8988T (cell line): ENCODE measurements around the gene CCR5AS.

Experiments used
- DNase-seq: peaks from one replicate; pipeline ENCODE4 v3.0.0; 2011

Gene CCR5AS

DNA sequence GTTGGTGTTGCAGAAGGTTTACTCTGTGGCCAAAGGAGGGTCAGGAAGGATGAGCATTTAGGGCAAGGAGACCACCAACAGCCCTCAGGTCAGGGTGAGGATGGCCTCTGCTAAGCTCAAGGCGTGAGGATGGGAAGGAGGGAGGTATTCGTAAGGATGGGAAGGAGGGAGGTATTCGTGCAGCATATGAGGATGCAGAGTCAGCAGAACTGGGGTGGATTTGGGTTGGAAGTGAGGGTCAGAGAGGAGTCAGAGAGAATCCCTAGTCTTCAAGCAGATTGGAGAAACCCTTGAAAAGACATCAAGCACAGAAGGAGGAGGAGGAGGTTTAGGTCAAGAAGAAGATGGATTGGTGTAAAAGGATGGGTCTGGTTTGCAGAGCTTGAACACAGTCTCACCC is 32.1 kb downstream of the CCR5AS start:
- DNase-seq: no peak

DNA sequence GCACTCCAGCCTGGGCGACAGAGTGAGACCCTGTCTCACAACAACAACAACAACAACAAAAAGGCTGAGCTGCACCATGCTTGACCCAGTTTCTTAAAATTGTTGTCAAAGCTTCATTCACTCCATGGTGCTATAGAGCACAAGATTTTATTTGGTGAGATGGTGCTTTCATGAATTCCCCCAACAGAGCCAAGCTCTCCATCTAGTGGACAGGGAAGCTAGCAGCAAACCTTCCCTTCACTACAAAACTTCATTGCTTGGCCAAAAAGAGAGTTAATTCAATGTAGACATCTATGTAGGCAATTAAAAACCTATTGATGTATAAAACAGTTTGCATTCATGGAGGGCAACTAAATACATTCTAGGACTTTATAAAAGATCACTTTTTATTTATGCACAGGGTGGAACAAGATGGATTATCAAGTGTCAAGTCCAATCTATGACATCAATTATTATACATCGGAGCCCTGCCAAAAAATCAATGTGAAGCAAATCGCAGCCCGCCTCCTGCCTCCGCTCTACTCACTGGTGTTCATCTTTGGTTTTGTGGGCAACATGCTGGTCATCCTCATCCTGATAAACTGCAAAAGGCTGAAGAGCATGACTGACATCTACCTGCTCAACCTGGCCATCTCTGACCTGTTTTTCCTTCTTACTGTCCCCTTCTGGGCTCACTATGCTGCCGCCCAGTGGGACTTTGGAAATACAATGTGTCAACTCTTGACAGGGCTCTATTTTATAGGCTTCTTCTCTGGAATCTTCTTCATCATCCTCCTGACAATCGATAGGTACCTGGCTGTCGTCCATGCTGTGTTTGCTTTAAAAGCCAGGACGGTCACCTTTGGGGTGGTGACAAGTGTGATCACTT is 34.1 kb downstream of the CCR5AS start:
- DNase-seq: no peak

DNA sequence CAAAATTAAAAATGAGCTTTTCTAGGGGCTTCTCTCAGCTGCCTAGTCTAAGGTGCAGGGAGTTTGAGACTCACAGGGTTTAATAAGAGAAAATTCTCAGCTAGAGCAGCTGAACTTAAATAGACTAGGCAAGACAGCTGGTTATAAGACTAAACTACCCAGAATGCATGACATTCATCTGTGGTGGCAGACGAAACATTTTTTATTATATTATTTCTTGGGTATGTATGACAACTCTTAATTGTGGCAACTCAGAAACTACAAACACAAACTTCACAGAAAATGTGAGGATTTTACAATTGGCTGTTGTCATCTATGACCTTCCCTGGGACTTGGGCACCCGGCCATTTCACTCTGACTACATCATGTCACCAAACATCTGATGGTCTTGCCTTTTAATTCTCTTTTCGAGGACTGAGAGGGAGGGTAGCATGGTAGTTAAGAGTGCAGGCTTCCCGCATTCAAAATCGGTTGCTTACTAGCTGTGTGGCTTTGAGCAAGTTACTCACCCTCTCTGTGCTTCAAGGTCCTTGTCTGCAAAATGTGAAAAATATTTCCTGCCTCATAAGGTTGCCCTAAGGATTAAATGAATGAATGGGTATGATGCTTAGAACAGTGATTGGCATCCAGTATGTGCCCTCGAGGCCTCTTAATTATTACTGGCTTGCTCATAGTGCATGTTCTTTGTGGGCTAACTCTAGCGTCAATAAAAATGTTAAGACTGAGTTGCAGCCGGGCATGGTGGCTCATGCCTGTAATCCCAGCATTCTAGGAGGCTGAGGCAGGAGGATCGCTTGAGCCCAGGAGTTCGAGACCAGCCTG is 35.1 kb downstream of the CCR5AS start:
- no peak for DNase-seq

DNA sequence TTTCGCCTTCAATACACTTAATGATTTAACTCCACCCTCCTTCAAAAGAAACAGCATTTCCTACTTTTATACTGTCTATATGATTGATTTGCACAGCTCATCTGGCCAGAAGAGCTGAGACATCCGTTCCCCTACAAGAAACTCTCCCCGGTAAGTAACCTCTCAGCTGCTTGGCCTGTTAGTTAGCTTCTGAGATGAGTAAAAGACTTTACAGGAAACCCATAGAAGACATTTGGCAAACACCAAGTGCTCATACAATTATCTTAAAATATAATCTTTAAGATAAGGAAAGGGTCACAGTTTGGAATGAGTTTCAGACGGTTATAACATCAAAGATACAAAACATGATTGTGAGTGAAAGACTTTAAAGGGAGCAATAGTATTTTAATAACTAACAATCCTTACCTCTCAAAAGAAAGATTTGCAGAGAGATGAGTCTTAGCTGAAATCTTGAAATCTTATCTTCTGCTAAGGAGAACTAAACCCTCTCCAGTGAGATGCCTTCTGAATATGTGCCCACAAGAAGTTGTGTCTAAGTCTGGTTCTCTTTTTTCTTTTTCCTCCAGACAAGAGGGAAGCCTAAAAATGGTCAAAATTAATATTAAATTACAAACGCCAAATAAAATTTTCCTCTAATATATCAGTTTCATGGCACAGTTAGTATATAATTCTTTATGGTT is 35.9 kb downstream of the CCR5AS start, which contains the start of gene CCR5:
Gene CCR5 (plus strand): TSS at position 108 of the 680 bp plus-strand sequence. CDS start 1,957 bp downstream, outside the sequence.
- DNase-seq: no peak

DNA sequence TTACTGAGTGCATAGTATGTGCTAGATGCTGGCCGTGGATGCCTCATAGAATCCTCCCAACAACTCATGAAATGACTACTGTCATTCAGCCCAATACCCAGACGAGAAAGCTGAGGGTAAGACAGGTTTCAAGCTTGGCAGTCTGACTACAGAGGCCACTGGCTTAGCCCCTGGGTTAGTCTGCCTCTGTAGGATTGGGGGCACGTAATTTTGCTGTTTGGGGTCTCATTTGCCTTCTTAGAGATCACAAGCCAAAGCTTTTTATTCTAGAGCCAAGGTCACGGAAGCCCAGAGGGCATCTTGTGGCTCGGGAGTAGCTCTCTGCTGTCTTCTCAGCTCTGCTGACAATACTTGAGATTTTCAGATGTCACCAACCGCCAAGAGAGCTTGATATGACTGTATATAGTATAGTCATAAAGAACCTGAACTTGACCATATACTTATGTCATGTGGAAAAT is 37.2 kb downstream of the CCR5AS start:
- DNase-seq: no peak

GRCh38 chr3:46369151-46369550 is 37.7 kb downstream of the CCR5AS start:
- no peak for DNase-seq

GRCh38 chr3:46368569-46368968 is 38.3 kb downstream of the CCR5AS start:
- no peak for DNase-seq

DNA sequence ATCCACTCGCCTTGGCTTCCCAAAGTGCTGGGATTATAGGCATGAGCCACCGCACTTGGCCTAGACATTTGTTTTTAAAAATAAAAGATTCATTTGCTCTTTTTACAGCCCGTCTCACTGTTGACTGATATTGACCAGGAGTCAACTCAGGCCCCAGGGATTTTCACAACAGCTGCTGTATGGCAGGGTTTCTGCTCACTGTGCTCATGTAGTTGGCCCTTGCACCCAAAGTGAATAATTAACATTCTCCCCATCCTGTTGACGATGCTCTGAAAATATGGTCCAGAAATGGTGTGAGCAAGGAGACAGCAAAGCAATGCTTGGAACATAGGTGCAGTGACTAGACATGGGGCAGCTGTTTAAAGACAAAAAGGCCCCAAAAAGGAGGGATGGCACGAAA is 39.1 kb downstream of the CCR5AS start:
- no peak for DNase-seq

DNA sequence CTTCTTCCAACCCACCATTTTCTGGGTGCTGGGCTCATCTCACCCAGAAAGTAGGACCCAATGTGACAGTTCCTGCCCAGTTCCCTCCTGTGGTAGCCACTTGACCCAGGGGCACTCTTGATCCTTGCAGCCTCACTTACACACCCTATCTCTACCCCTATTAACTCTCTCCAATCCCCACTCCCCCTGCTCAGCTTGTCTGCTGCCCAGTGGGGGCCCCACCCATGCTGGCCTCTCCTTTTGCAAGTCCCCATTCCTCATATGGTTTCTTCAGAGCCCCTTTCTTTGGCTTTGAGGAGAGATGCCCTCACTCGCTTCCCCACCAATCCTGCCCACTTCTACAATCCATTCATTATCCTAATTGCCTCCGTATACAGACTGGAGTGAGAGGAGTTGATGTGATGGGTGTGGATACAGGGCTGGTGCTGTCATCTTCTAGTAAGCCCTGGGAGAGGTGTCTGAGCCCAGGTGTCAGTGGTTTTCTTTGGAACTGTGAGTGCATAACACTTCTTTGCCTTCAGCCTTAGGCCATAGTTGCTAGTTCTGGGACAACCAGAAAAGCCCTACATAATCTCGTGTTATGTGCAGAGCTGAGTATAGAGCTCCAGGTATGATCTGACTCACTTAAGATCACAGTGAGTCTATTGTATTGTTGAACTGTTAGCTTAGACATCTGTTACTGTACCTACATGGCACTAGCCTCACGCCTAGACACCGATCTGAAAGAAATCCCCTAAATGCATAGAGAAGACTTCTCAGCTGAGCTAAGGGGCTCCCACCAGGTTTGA is 40.9 kb downstream of the CCR5AS start:
- DNase-seq: no peak

GRCh38 chr3:46365041-46365440 is 41.8 kb downstream of the CCR5AS start:
- DNase-seq: no peak

DNA sequence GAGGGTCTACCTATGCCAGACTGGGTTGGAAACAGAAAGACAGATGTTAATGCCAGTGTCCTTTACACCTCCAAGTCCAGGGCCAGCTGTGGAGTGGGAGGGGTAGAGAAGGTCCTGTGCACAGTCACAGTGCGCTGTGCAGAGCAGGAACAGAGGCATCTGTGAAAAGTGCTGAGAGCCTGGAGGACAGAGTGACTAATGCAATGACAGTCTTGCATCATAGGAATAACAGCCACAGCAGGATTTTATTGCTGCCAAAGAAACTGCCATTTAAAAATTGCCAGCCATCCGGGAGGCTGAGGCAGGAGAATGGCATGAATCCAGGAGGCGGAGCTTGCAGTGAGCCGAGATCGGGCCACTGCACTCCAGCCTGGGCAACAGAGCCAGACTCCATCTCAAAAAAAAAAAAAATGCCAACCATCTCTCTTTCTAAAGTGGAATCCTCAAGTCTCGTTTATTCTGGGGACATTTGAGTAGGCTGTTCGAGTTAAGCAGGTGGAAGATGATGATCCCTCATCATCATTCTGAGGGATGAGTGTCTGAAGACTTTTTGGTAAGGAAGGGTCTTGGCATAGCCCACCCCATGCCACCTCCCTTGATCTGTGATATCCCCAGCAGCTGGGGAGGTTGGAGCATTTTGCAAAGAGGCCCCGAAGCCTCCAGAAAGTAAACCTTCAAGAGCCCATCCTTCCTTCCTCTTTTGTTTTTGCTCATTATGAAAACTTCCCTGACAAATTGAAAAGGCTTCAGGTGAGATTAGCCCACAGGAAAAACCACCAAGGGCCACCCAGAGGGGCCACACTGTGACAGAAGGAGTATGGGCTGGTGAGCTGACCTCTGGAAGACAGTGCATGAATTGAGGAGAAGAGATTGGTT is 45.2 kb downstream of the CCR5AS start:
- no peak for DNase-seq

DNA sequence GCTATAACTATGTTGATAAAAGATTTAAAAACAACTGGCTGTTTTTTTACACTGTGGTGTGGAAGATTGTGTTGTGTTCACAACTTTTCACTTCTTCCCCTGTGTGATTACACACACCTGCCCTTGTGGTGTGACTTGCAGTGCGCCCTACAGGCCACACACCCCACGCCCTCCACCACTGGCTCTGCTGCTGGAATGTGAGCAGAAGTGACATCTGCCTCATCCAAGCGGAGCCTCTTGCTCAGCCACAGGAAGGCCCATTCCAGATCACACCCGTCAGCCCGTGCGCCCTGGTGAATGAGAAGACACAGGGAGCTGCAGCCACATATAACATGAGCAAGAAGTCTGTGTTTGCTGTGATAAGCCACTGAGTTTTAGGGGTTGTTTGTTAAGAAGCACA is 46.0 kb downstream of the CCR5AS start:
- DNase-seq: no peak

- no peak for DNase-seq
Observed at GRCh38 chr3:46359733-46360493, 47.0 kb downstream of the CCR5AS start.

DNA sequence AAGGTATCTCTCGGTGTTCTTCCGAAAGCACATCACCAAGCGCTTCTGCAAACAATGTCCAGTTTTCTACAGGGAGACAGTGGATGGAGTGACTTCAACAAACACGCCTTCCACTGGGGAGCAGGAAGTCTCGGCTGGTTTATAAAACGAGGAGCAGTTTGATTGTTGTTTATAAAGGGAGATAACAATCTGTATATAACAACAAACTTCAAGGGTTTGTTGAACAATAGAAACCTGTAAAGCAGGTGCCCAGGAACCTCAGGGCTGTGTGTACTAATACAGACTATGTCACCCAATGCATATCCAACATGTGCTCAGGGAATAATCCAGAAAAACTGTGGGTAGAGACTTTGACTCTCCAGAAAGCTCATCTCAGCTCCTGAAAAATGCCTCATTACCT is 48.4 kb downstream of the CCR5AS start:
- no peak for DNase-seq

DNA sequence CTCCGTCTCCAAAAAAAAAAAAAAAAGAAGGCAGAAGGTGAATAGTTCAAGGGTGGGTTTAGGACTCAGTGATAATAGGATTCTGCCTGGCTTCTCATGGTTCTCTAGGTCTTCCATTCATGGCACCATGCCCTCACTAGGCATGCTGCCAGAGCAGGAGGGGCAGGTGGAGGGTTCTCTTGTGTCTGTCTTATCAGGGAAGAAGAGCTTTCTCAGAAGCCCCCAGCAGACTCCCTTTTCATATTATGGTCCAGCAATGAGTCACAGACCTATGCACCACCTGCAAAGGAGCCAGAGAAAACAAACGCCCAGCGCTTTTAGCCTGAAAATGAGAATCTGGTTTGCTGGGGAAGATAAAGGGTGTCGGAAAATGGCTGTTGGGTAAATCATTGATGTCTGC is 50.0 kb downstream of the CCR5AS start:
- no peak for DNase-seq

GRCh38 chr3:46356276-46356675 is 50.6 kb downstream of the CCR5AS start:
- DNase-seq: no peak

GRCh38 chr3:46354984-46355383 is 51.9 kb downstream of the CCR5AS start:
- no peak for DNase-seq

- no peak for DNase-seq
Observed at GRCh38 chr3:46354478-46354877, 52.4 kb downstream of the CCR5AS start.

- no peak for DNase-seq
Observed at GRCh38 chr3:46353647-46354410, 53.0 kb downstream of the CCR5AS start, which contains the start of gene CCR2. Gene CCR2 (plus strand): TSS chr3:46354111. CDS start chr3:46357528, 3,417 bp downstream.

- DNase-seq: no peak
Observed at GRCh38 chr3:46353090-46353489, 53.8 kb downstream of the CCR5AS start.
